Right lobe of liver (tissue), 6 donors: ENCODE measurements around the gene BICRA. TPM values are rescaled to one million over a fixed set of nuclear protein-coding genes. Genes with fewer than 3 reads are reported as not detected.
"Not testable (repeated sequence)": the region's sequence is repeated elsewhere in the genome, so short reads cannot be mapped to it uniquely, and the experiment has no call there.

Experiments used
- ATAC-seq, 4 donors: fragments of 200-7000 bp; cut with Tn5 transposase; one replicate each; pipeline ENCODE4 v1.9.1; 2020; ENCODE audit warnings: mild to moderate bottlenecking in 4 of 4, moderate library complexity in 4 of 4
- DNase-seq, 3 donors: peaks; one replicate each; pipeline ENCODE4 v3.0.0-alpha.2; 2020
- H3K27ac ChIP-seq, 3 donors: fragments of 200-600 bp; one replicate each; pipeline ENCODE4 v1.8.0; 2022
- H3K27me3 ChIP-seq, 2 donors: fragments of 200-600 bp; one replicate each; pipeline ENCODE4 v1.8.0; 2022
- H3K36me3 ChIP-seq, 4 donors: fragments of 200-600 bp; sonication (generic) in 1 of 4; one replicate each; pipeline versions ENCODE4 v1.5.1 to v1.8.0; 2017 to 2022; ENCODE audit warnings: control low read depth in 1 of 4
- H3K4me1 ChIP-seq, 4 donors: fragments of 200-600 bp; sonication (generic) in 1 of 4; one replicate each; pipeline versions ENCODE4 v1.5.1 to v1.8.0; 2017 to 2022; ENCODE audit warnings: control low read depth in 1 of 4
- H3K4me3 ChIP-seq, 3 donors: fragments of 200-600 bp; one replicate each; pipeline ENCODE4 v1.8.0; 2022
- H3K9me3 ChIP-seq, 4 donors: fragments of 200-600 bp; sonication (generic) in 1 of 4; one replicate each; pipeline versions ENCODE4 v1.5.1 to v1.8.0; 2017 to 2022; ENCODE audit warnings: control low read depth in 1 of 4
- POLR2A ChIP-seq: fragments of 450-650 bp; IDR thresholded peaks from one replicate; pipeline ENCODE4 v1.6.1; 2017; ENCODE audit warnings: antibody characterized with exemption, mild to moderate bottlenecking
- WGBS: methylation state at CpG from one replicate; pipeline ENCODE4 v1.1.6; 2018; ENCODE audit warnings: low coverage, low lambda C conversion rate; ENCODE audit not compliant: insufficient coverage; ENCODE audit errors: missing lambda C conversion rate; 5-methylcytosine and 5-hydroxymethylcytosine counted together
- intact Hi-C, 2 donors: fragments of 100-400 bp; cut with DNase I; formaldehyde crosslinking; loops; one replicate each; pipeline versions ENCODE4 v1.11.2 to v1.14.1; 2022
- total RNA-seq, 6 experiments: library from RNA; depleted of rRNA in 2 of 6; stranded (reverse); fragments of >200 nt in 2 of 6; fragmentation: NEBNext Ultra II Directional in 3 of 6; extraction: Animal tissue kit (Norgen Biotek cat#: 25700) in 3 of 6; gene quantifications; one replicate each; pipeline versions ENCODE4 v1.1.0 to v1.2.4, GENCODE V29; 2016 to 2023
- TF ChIP-seq, protein P1 (sequence below), 4 donors: fragments of 200-600 bp in 3 of 4; fragments of 450-650 bp in 1 of 4; IDR thresholded peaks; one replicate each; pipeline versions ENCODE4 v1.5.1 to v1.8.0; 2016 to 2022; ENCODE audit warnings: antibody characterized with exemption in 4 of 4, mild to moderate bottlenecking in 2 of 4
- donor health status: DM: no; HTN: yes; CAD: no.
- donor health status: DM: no; HTN: no; CAD: no.
- donor health status: DM: no; HTN: no; CAD: no.
- donor health status: DM: no; HTN: yes; CAD: no.
- donor health status: DM: no; HTN: yes; CAD: no.

Gene BICRA
- total RNA-seq, 6 experiments from 2014 or later: 3.7 to 7.3 (median 6.4) TPM

DNA sequence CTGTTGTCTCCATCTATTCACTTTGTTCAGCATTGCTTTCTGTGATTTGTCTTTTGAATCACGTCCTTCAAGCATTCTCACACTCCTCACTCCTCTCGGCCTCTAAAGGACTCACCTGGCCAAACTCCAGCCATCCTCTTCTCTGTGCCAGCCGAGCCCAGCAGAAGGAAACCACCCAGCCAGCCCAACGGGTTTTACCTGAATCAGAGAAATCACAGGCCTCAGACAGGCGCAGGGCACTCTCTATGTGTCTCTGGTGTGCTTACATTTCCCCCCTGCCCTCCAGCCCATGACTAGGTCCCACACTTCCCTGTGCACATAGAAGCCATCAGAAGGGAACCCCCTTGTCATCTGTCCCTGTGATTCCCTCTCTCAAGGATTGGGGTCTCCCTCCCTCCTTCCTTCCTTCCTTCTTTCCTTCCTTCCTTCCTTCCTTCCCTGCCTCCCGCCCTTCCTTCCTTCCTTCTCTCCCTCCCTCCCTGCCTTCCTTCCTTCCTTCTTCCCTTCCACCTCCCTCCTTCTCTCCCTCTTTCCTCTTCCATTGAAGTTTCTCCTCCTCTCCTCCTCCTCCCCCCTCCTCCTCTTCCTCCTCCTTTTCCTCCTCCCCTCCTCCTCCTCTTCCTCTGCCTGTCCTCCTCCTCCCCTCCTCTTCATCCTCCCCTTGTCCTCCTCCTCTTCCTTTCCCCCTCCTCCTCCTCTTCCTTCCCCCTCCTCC lies 27.2 kb upstream of the BICRA start:
- no peak for DNase-seq
- 61% methylated on average over 6 of the region's 6 CpGs for WGBS
- intact Hi-C loops: no loop called here

DNA sequence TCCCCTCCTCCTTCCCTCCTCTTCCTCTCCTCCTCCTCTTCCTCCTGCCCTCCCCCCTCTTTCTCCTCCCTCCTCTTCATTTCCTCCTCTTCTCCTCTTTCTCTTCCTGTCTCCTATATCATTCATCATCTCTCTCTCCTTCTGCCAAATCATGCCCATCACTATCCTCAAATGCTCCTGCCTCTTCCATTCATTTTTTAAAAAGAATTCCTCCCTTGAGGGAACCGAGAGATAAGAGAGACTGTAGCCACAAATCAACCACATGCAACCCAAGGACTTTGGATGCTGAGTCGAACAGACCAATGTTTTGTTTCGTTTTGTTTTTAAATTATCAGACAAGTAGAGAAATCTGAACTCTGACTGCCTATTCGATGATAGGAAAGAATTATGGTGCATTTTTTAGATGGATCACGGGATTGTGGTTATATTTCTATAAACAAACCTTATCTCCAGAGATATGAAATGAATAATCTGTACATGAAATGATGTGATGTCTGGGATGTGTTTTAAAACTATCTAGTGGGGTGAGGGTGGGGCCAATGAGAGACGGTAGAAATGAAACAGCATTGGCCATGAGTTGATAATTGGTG lies 26.5 kb upstream of the BICRA start:
- 30% methylated on average over 6 of the region's 6 CpGs for WGBS
- Histone ChIP-seq H3K9me3 (no peaks in the 10 kb centered on the region), H3K4me1 (no peaks in the 10 kb centered on the region), H3K4me3 (no peak overlapping the region), H3K27me3 (no peaks in the 10 kb centered on the region), H3K36me3 (no peaks in the 10 kb centered on the region), H3K27ac (no peak overlapping the region)
- intact Hi-C loops: no loop called here
- ATAC-seq (no peak), DNase-seq (no peak)
- no peak for TF ChIP-seq POLR2A
- TF ChIP-seq, protein P1, sequence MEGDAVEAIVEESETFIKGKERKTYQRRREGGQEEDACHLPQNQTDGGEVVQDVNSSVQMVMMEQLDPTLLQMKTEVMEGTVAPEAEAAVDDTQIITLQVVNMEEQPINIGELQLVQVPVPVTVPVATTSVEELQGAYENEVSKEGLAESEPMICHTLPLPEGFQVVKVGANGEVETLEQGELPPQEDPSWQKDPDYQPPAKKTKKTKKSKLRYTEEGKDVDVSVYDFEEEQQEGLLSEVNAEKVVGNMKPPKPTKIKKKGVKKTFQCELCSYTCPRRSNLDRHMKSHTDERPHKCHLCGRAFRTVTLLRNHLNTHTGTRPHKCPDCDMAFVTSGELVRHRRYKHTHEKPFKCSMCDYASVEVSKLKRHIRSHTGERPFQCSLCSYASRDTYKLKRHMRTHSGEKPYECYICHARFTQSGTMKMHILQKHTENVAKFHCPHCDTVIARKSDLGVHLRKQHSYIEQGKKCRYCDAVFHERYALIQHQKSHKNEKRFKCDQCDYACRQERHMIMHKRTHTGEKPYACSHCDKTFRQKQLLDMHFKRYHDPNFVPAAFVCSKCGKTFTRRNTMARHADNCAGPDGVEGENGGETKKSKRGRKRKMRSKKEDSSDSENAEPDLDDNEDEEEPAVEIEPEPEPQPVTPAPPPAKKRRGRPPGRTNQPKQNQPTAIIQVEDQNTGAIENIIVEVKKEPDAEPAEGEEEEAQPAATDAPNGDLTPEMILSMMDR (IDR thresholded peaks at IDR 0.05): no peak

More for the DNA sequence above, 27.2 kb upstream of the BICRA start:
- TF ChIP-seq POLR2A: no peak
- TF ChIP-seq, protein P1 (IDR thresholded peaks at IDR 0.05): no peak
- Histone ChIP-seq H3K9me3 (no peaks in the 10 kb centered on the region), H3K4me3 (no peak overlapping the region), H3K27me3 (no peaks in the 10 kb centered on the region), H3K27ac (no peak overlapping the region), H3K36me3 (no peaks in the 10 kb centered on the region), H3K4me1 (no peaks in the 10 kb centered on the region)
- ATAC-seq: no peak

DNA sequence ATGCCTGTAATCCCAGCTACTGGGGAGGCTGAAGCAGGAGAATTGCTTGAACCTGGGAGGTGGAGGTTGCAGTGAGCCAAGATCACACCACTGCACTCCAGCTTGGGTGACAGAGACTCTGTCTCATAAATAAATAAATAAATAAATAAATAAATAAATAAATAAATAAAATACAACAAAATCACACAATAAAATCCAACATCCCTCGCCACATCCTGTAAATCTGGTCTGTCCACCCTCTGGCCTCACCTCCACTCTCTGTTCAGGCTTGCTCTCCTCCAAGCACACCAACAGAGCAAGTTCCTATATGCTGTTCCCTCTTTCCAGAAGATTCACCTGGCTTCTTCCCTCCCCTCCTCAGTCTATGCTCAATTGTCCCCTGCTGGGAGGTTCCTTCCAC lies 25.8 kb upstream of the BICRA start:
- WGBS: 100% methylated on average over 1 of the region's 1 CpG
- H3K4me3 ChIP-seq, H3K9me3 ChIP-seq, ATAC-seq, intact Hi-C loops, H3K4me1 ChIP-seq, H3K27ac ChIP-seq, DNase-seq, H3K27me3 ChIP-seq, H3K36me3 ChIP-seq: not testable (repeated sequence)

DNA sequence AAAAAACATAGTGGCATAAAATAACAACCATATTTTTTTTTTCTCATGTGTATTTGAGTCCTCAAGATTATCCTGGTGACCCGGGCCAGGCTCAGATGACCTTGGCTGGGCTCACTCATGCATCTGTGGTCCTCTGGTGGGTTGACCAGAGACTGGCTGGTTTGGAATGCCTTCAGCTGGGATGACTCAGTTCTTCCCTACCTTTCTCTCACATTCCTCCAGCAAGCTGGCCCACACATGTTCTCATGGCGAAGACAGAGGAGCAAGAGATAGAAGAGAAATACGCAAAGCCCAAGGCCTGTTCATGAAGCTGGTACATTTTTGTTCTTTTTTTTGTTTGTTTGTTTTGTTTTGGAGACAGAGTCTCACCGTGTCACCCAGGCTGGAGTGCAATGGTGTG lies 21.6 kb upstream of the BICRA start:
- intact Hi-C loops: no loop called here
- no peak overlapping the region for H3K27ac ChIP-seq
- no peak overlapping the region for H3K4me3 ChIP-seq
- no peaks in the 10 kb centered on the region for H3K36me3 ChIP-seq
- H3K27me3 ChIP-seq: no peaks in the 10 kb centered on the region
- TF ChIP-seq, protein P1 (IDR thresholded peaks at IDR 0.05): no peak
- TF ChIP-seq POLR2A: no peak
- no peaks in the 10 kb centered on the region for H3K9me3 ChIP-seq
- ATAC-seq (no peak), DNase-seq (no peak)
- H3K4me1 ChIP-seq: no peaks in the 10 kb centered on the region
- 87% methylated on average over 4 of the region's 4 CpGs for WGBS

DNA sequence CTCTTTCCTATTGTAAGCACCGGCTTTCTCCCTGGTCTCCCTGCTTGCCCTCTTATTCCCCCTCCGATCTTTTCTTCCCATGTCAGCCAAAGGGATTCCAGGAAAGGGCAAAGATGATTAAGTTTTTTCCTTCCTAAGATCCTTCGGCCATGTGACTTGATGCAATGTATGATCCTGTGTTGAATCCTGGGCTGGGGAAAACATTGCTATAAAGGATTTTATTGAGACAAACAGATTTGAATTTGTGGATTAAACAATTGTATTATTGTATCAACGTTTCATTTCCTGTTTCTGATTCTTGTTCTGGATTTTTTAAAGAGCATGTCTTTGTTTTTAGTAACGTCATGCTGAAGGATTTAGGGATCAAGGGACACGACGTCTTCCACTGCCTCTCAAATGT lies 19.1 kb upstream of the BICRA start:
- intact Hi-C loops: no loop called here
- no peak overlapping the region for H3K4me3 ChIP-seq
- DNase-seq: no peak
- no peaks in the 10 kb centered on the region for H3K4me1 ChIP-seq
- 51% methylated on average over 7 of the region's 7 CpGs for WGBS
- no peak for ATAC-seq
- no peaks in the 10 kb centered on the region for H3K36me3 ChIP-seq
- H3K9me3 ChIP-seq: no peaks in the 10 kb centered on the region
- H3K27ac ChIP-seq: no peak overlapping the region
- TF ChIP-seq POLR2A: no peak
- TF ChIP-seq, protein P1 (IDR thresholded peaks at IDR 0.05): no peak
- H3K27me3 ChIP-seq: no peaks in the 10 kb centered on the region
